Activated CD8-positive, alpha-beta T cell treated with anti-CD3 and anti-CD28 coated beads, Interleukin-2, amount 10 ng/mL, durations not matched to agents 7 days and 5 days (primary cell): Measurements from ENCODE around the gene CTAGE8. TPM values are rescaled to one million over a fixed set of nuclear protein-coding genes. Genes with fewer than 3 reads are reported as not detected.
"Not testable (repeated sequence)": the region's sequence is repeated elsewhere in the genome, so short reads cannot be mapped to it uniquely, and the experiment has no call there.

Experiments used
- ATAC-seq: fragments of 150-1000 bp; cut with Tn5 transposase; one replicate; pipeline ENCODE4 v1.10.0; 2021; ENCODE audit warnings: moderate library complexity
- CTCF ChIA-PET: fragments of 350-600 bp; sonication (Branson Sonifier 250); formaldehyde crosslinking; loops from one replicate; lab custom pipeline; 2021; ENCODE audit warnings: antibody characterized with exemption; lab: Charles Lee
- POLR2A ChIA-PET: fragments of 350-600 bp; sonication (Branson Sonifier 250); formaldehyde crosslinking; loops from one replicate; lab custom pipeline; 2021; ENCODE audit warnings: antibody characterized with exemption; lab: Charles Lee
- DNase-seq: peaks from one replicate; pipeline ENCODE4 v3.0.0-alpha.2; 2020
- H3K27ac Mint-ChIP-seq: one replicate; pipeline ENCODE4 v1.8.0; 2021; ENCODE audit warnings: mild to moderate bottlenecking, mixed read lengths
- H3K27me3 Mint-ChIP-seq: one replicate; pipeline ENCODE4 v1.8.0; 2021; ENCODE audit warnings: low read depth, mixed read lengths
- H3K36me3 Mint-ChIP-seq: one replicate; pipeline ENCODE4 v1.8.0; 2021; ENCODE audit warnings: low read depth, mixed read lengths
- H3K4me1 Mint-ChIP-seq: one replicate; pipeline ENCODE4 v1.8.0; 2021; ENCODE audit warnings: low read depth, mixed read lengths
- H3K4me3 Mint-ChIP-seq: one replicate; pipeline ENCODE4 v1.8.0; 2021; ENCODE audit warnings: mild to moderate bottlenecking, mixed read lengths
- H3K9me3 Mint-ChIP-seq: one replicate; pipeline ENCODE4 v1.8.0; 2022; ENCODE audit warnings: mixed read lengths; ENCODE audit not compliant: insufficient read depth
- total RNA-seq, 2 experiments: library from RNA; stranded (reverse); gene quantifications; one replicate each; pipeline ENCODE4 v1.2.3, GENCODE V29; 2021

The CTAGE8 gene
- 1 to 10 TPM; 2.2 TPM for total RNA-seq

GRCh38 chr7:144269188-144269587 lies at the start of gene CTAGE8:
Gene CTAGE8 (minus strand): TSS chr7:144269288. CDS start chr7:144269250, 38 bp downstream.
- H3K4me3 Mint-ChIP-seq, H3K4me1 Mint-ChIP-seq, DNase-seq, H3K27ac Mint-ChIP-seq, ATAC-seq, POLR2A ChIA-PET, H3K9me3 Mint-ChIP-seq, CTCF ChIA-PET, H3K27me3 Mint-ChIP-seq, H3K36me3 Mint-ChIP-seq: not testable (repeated sequence)

- H3K4me3 Mint-ChIP-seq, CTCF ChIA-PET, H3K27me3 Mint-ChIP-seq, H3K4me1 Mint-ChIP-seq, POLR2A ChIA-PET, H3K27ac Mint-ChIP-seq, DNase-seq, H3K9me3 Mint-ChIP-seq, H3K36me3 Mint-ChIP-seq, ATAC-seq: not testable (repeated sequence)
Observed at GRCh38 chr7:144317537-144317936, 48.4 kb upstream of the CTAGE8 start.

- H3K9me3 Mint-ChIP-seq, H3K27ac Mint-ChIP-seq, H3K4me3 Mint-ChIP-seq, CTCF ChIA-PET, H3K4me1 Mint-ChIP-seq, DNase-seq, ATAC-seq, H3K36me3 Mint-ChIP-seq, POLR2A ChIA-PET, H3K27me3 Mint-ChIP-seq: not testable (repeated sequence)
Observed at GRCh38 chr7:144311872-144312469, 42.9 kb upstream of the CTAGE8 start, which contains the start of gene OR2A1. Gene OR2A1 (plus strand): TSS chr7:144312419. CDS start chr7:144318125, 5,706 bp downstream.

GRCh38 chr7:144311218-144311617 lies 42.1 kb upstream of the CTAGE8 start:
- CTCF ChIA-PET, ATAC-seq: not testable (repeated sequence)

GRCh38 chr7:144309702-144310101 lies 40.6 kb upstream of the CTAGE8 start:
- CTCF ChIA-PET, DNase-seq, H3K4me3 Mint-ChIP-seq, POLR2A ChIA-PET, ATAC-seq, H3K27ac Mint-ChIP-seq, H3K4me1 Mint-ChIP-seq, H3K36me3 Mint-ChIP-seq, H3K27me3 Mint-ChIP-seq, H3K9me3 Mint-ChIP-seq: not testable (repeated sequence)

More at GRCh38 chr7:144311218-144311617, 42.1 kb upstream of the CTAGE8 start:
- POLR2A ChIA-PET, H3K27me3 Mint-ChIP-seq, H3K9me3 Mint-ChIP-seq, H3K27ac Mint-ChIP-seq, H3K4me3 Mint-ChIP-seq, H3K4me1 Mint-ChIP-seq, H3K36me3 Mint-ChIP-seq, DNase-seq: not testable (repeated sequence)

GRCh38 chr7:144305156-144305555 lies 36.1 kb upstream of the CTAGE8 start:
- H3K4me3 Mint-ChIP-seq, DNase-seq, CTCF ChIA-PET, H3K27ac Mint-ChIP-seq, POLR2A ChIA-PET, H3K4me1 Mint-ChIP-seq, H3K27me3 Mint-ChIP-seq, ATAC-seq, H3K36me3 Mint-ChIP-seq, H3K9me3 Mint-ChIP-seq: not testable (repeated sequence)

GRCh38 chr7:144303607-144304006 lies 34.5 kb upstream of the CTAGE8 start:
- DNase-seq, H3K36me3 Mint-ChIP-seq, H3K27me3 Mint-ChIP-seq, H3K9me3 Mint-ChIP-seq, POLR2A ChIA-PET, H3K4me3 Mint-ChIP-seq, H3K4me1 Mint-ChIP-seq, ATAC-seq, CTCF ChIA-PET, H3K27ac Mint-ChIP-seq: not testable (repeated sequence)

GRCh38 chr7:144302578-144303303 lies 33.7 kb upstream of the CTAGE8 start:
- H3K4me1 Mint-ChIP-seq, CTCF ChIA-PET, H3K4me3 Mint-ChIP-seq, ATAC-seq, DNase-seq, H3K9me3 Mint-ChIP-seq, POLR2A ChIA-PET, H3K27me3 Mint-ChIP-seq, H3K27ac Mint-ChIP-seq, H3K36me3 Mint-ChIP-seq: not testable (repeated sequence)

- H3K4me1 Mint-ChIP-seq, H3K36me3 Mint-ChIP-seq, POLR2A ChIA-PET, CTCF ChIA-PET, H3K9me3 Mint-ChIP-seq, H3K27me3 Mint-ChIP-seq, DNase-seq, H3K27ac Mint-ChIP-seq, H3K4me3 Mint-ChIP-seq: not testable (repeated sequence)
- ATAC-seq, result peak; percentile 88
Observed at GRCh38 chr7:144293794-144294499, 24.9 kb upstream of the CTAGE8 start.

GRCh38 chr7:144292384-144293161 lies 23.5 kb upstream of the CTAGE8 start:
- DNase-seq, H3K27ac Mint-ChIP-seq, ATAC-seq, H3K4me1 Mint-ChIP-seq, H3K27me3 Mint-ChIP-seq, H3K36me3 Mint-ChIP-seq, H3K4me3 Mint-ChIP-seq, CTCF ChIA-PET, POLR2A ChIA-PET, H3K9me3 Mint-ChIP-seq: not testable (repeated sequence)

GRCh38 chr7:144291607-144292006 lies 22.5 kb upstream of the CTAGE8 start:
- ATAC-seq, H3K36me3 Mint-ChIP-seq, H3K9me3 Mint-ChIP-seq, H3K27me3 Mint-ChIP-seq, H3K4me1 Mint-ChIP-seq, DNase-seq, POLR2A ChIA-PET, CTCF ChIA-PET, H3K27ac Mint-ChIP-seq, H3K4me3 Mint-ChIP-seq: not testable (repeated sequence)
